Astrocyte of the cerebellum (primary cell): ENCODE results near the gene PREX1.

Source experiments
- DNase-seq: peaks from one replicate; pipeline ENCODE4 v3.0.0-alpha.2; 2011; ENCODE audit warnings: low read depth
- H3K4me3 ChIP-seq: 2 replicates; pipeline ENCODE4 v1.5.1; 2011; ENCODE audit warnings: mild to moderate bottlenecking, low read depth, low read length, moderate library complexity
- in situ Hi-C: cut with HindIII; loops from 2 replicates; pipeline ENCODE4 v1.10.0; 2017; ENCODE audit warnings: low sequenced_read_pairs
- TF ChIP-seq, protein P1 (sequence below): IDR thresholded peaks from 2 replicates; pipeline ENCODE4 v1.5.1; 2012; ENCODE audit warnings: low read length, low read depth, moderate library complexity, mild to moderate bottlenecking; ENCODE audit errors: missing control alignments

PREX1 gene

DNA sequence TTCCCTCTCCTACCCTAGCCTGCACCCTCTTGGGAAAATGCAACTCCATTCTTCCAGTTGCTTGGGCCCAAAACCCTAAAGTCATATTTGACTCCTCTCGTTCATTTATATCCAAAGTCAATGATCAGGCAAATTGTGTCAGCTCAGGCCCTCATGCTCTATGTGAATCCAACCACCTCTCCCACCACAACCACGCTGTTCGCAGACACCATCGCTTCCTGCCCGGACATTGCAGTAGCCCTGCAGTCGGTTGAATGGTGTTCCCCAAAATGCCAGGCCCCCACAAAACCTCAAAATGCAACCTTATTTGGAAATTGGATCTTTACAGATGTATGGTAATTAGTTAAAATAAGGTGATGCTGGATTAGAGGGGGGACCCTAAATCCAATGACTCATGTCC lies 98.3 kb downstream of the PREX1 start:
- H3K4me3 ChIP-seq = no peak overlapping the region
- no peak for DNase-seq
- in situ Hi-C loops = no loop called here
- TF ChIP-seq, protein P1, sequence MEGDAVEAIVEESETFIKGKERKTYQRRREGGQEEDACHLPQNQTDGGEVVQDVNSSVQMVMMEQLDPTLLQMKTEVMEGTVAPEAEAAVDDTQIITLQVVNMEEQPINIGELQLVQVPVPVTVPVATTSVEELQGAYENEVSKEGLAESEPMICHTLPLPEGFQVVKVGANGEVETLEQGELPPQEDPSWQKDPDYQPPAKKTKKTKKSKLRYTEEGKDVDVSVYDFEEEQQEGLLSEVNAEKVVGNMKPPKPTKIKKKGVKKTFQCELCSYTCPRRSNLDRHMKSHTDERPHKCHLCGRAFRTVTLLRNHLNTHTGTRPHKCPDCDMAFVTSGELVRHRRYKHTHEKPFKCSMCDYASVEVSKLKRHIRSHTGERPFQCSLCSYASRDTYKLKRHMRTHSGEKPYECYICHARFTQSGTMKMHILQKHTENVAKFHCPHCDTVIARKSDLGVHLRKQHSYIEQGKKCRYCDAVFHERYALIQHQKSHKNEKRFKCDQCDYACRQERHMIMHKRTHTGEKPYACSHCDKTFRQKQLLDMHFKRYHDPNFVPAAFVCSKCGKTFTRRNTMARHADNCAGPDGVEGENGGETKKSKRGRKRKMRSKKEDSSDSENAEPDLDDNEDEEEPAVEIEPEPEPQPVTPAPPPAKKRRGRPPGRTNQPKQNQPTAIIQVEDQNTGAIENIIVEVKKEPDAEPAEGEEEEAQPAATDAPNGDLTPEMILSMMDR = no peak

DNA sequence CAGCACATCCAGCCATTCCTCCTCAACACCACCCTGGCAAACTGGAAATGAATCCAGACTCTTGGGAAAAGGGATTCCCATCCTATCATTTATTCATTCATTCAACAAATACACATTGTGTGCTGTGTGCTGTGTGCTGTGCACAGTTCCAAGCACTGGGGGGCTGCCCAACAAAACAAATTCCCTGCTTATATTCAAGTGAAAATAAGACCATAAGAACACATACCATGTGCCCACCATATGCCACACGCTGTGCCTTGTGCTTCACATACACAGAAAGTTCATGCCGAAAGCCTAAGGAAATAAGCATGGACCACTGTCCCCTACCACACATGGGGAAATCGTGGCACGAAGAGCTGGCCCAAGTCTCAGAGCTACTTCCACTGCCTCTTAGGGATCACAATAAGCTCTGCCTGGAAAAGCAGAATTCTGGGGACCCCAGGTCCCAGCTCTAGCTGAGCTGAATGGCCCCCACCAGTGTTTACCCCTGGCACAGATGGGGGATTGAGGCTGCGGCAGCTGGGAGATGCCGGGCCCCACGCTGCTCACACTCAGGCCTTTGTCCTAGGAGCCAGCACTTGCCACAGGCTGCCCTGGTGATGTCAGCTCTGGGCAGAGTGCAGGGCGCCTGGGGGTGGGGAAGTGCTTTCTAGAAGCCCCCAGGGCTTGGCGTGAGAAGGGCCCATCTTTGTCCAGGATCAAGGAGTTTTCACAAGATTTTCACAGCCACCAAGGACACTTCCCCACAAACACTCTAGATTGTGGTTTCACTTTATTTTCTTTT lies 99.6 kb downstream of the PREX1 start:
- DNase-seq = no peak
- H3K4me3 ChIP-seq = no peak overlapping the region
- in situ Hi-C loops = no loop called here
- TF ChIP-seq, protein P1 = no peak

DNA sequence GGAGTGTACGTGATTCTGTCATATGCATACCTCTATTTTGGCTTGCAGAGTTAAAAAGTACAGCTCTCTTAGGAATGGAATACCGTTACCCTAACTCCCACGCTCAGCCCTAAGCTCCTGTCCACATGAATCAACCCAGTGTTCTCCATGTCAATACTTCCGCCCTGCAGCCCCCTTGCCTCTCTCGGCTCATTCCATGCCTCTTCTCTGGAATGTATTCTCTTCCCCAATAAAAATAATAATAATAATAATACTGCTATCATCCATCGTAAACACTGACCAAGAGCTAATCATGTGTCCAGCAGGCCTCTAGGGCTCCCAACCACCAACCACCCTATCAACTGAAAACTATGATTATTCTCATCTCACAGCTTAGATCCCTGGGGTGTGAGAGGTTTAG lies 100.6 kb downstream of the PREX1 start:
- no peak overlapping the region for H3K4me3 ChIP-seq
- TF ChIP-seq, protein P1 = no peak
- in situ Hi-C loops = no loop called here
- DNase-seq = no peak

DNA sequence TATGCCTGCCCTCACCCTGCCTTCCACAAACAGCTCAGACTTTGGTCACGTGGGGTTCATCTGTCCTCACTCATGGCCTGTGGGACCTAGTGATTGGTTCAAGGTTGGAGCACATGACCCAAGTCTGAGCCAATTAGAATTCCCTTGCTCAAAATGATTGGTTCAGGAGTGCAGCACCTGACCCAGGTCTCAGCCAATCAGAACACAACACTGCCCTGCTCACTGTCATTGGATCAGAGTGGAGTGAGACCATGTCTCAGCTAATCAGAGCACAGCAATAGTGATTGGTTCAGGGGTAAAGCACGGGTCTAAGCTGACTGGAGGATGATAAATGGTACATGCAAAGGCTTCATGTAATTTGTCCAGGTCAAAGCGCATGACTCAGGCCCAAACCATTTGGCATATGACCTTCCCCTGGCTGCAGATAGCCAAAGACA lies 102.2 kb downstream of the PREX1 start:
- DNase-seq = no peak
- TF ChIP-seq, protein P1 = no peak
- in situ Hi-C loops = no loop called here
- H3K4me3 ChIP-seq = no peak overlapping the region

DNA sequence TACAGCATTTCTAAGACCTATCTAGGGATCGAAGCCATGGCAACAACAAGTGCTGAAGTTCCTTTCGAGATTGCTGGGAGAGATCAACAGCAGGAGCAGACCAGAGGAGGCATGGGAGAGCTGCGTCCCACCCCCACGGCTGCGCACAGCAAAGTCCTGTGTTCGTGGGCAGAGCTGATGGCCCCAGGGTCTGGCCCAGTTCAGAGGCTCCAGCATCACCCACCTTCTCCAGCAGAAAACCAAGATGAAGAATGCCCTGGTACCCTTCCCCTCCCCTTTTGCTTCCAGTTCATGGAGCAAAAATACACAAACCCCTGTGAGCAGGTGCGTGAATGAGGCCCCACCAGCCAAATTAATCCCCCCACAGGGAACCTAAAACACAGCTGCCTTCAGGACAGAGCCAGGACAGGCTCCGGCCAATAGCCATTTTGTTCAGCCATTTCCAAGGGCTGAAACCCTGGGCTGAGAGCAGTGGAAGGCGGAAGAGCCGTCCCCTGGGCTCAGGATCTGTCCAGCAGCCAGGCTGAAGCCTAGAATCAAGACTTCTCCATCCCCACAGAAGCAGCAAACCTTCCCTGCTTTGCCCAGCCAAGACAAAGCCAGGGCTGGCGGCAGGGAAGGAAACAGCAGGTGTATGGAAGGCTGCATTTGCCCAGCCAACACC lies 102.8 kb downstream of the PREX1 start:
- H3K4me3 ChIP-seq = no peak overlapping the region
- no peak for DNase-seq
- TF ChIP-seq, protein P1 = no peak
- in situ Hi-C loops = no loop called here

DNA sequence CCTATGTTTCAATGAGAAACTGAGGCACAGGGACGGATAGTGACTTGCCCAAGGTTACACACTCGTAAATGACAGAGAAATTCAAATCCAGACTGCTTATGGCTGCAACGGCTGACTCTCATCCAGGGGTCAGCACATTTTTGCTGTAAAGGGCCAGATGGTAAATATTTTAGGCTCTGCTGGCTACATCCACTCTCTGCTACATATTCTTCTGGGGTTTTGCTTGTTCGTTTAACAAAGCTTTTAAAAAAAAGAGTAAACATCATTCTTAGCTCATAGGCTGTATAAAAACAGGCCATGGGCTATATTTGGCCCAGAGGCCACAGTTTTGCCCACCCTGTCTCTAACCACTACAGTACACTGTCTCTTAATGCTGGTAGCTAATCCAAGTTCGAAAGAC lies 103.4 kb downstream of the PREX1 start:
- no peak for DNase-seq
- TF ChIP-seq, protein P1 = no peak
- in situ Hi-C loops = no loop called here
- no peak overlapping the region for H3K4me3 ChIP-seq
